ENCODE measurements around the gene TBCD.
"Not testable (repeated sequence)": the region's sequence is repeated elsewhere in the genome, so short reads cannot be mapped to it uniquely, and the experiment has no call there.

The TBCD gene

GRCh38 chr17:82974136-82974952 is 222.5 kb downstream of the TBCD start:
- no peak for DNase-seq (ENCODE audit: low read depth)

GRCh38 chr17:82976982-82977488 is 225.2 kb downstream of the TBCD start:
- DNase-seq (ENCODE audit: low read depth), result no peak

GRCh38 chr17:82977606-82978005 is 225.7 kb downstream of the TBCD start:
- no peak for DNase-seq (ENCODE audit: low read depth)

GRCh38 chr17:82978765-82979349 is 227.0 kb downstream of the TBCD start:
- no peak for DNase-seq (ENCODE audit: low read depth)

GRCh38 chr17:82979718-82980117 is 227.9 kb downstream of the TBCD start:
- DNase-seq (ENCODE audit: low read depth), result no peak

- no peak for DNase-seq (ENCODE audit: low read depth)
These were observed 228.8 kb downstream of the TBCD start for GRCh38 chr17:82980632-82981031.

GRCh38 chr17:82981141-82981730 is 229.4 kb downstream of the TBCD start:
- DNase-seq (ENCODE audit: low read depth), result no peak

- no peak for DNase-seq (ENCODE audit: low read depth)
These were observed 231.8 kb downstream of the TBCD start for GRCh38 chr17:82983510-82984248.

- not testable (repeated sequence) for DNase-seq (ENCODE audit: low read depth)
These were observed 232.4 kb downstream of the TBCD start for GRCh38 chr17:82984249-82984617.

GRCh38 chr17:82984751-82985427 is 233.0 kb downstream of the TBCD start:
- no peak for DNase-seq (ENCODE audit: low read depth)

GRCh38 chr17:82985428-82985805 is 233.6 kb downstream of the TBCD start:
- no peak for DNase-seq (ENCODE audit: low read depth)

GRCh38 chr17:82985973-82986372 is 234.1 kb downstream of the TBCD start:
- no peak for DNase-seq (ENCODE audit: low read depth)

GRCh38 chr17:82989051-82989450 is 237.2 kb downstream of the TBCD start:
- DNase-seq (ENCODE audit: low read depth), result not testable (repeated sequence)

GRCh38 chr17:82989881-82990280 is 238.0 kb downstream of the TBCD start:
- DNase-seq (ENCODE audit: low read depth), result no peak

GRCh38 chr17:82993005-82993404 is 241.1 kb downstream of the TBCD start:
- no peak for DNase-seq (ENCODE audit: low read depth)
